Esophagus muscularis mucosa (tissue), 4 donors: ENCODE data around the gene MPRIP. TPM values are rescaled to one million over a fixed set of nuclear protein-coding genes. Genes with fewer than 3 reads are reported as not detected.

ENCODE experiments used
- DNase-seq: peaks from one replicate; pipeline ENCODE4 v3.0.0-alpha.2; 2017; ENCODE audit errors: extremely low spot score
- H3K27ac ChIP-seq, 4 donors: fragments of 200-600 bp; sonication (generic); replicated peaks in 1 of 4; 1 replicate in 3 of 4; 2 replicates in 1 of 4; pipeline ENCODE4 v1.5.1; 2016 to 2019; ENCODE audit warnings: mild to moderate bottlenecking in 1 of 4
- H3K27me3 ChIP-seq, 4 donors: fragments of 200-600 bp; sonication (generic); one replicate each; pipeline versions ENCODE4 v1.5.1 to v1.6.0; 2016 to 2019
- H3K36me3 ChIP-seq, 4 donors: fragments of 200-600 bp; sonication (generic); one replicate each; pipeline ENCODE4 v1.5.1; 2016 to 2019
- H3K4me1 ChIP-seq, 4 donors: fragments of 200-600 bp; sonication (generic); one replicate each; pipeline ENCODE4 v1.5.1; 2016 to 2019
- H3K4me3 ChIP-seq, 4 donors: fragments of 200-600 bp; sonication (generic); 1 replicate in 2 of 4; 2 replicates in 2 of 4; pipeline ENCODE4 v1.5.1; 2016 to 2019; ENCODE audit warnings: mild to moderate bottlenecking in 4 of 4, moderate library complexity in 1 of 4
- H3K9me3 ChIP-seq, 4 donors: fragments of 200-600 bp; sonication (generic); 1 replicate in 3 of 4; 2 replicates in 1 of 4; pipeline ENCODE4 v1.5.1; 2016 to 2019
- CTCF ChIP-seq, 3 experiments: fragments of 200-600 bp in 2 of 3; fragments of 450-650 bp in 1 of 3; sonication (generic) in 2 of 3; IDR thresholded peaks; one replicate each; pipeline ENCODE4 v1.5.1; 2017 to 2019; ENCODE audit warnings: antibody characterized with exemption in 3 of 3, mild to moderate bottlenecking in 2 of 3, moderate library complexity in 1 of 3
- EP300 ChIP-seq: sonication (generic); formaldehyde crosslinking; IDR thresholded peaks from one replicate; pipeline ENCODE4 v1.6.1; 2017; ENCODE audit warnings: antibody characterized with exemption
- POLR2A ChIP-seq: fragments of 450-650 bp; IDR thresholded peaks from one replicate; pipeline ENCODE4 v1.6.1; 2017; ENCODE audit warnings: antibody characterized with exemption, moderate library complexity, mild to moderate bottlenecking, low read depth
- POLR2AphosphoS5 ChIP-seq, 2 donors: sonication (generic); formaldehyde crosslinking; IDR thresholded peaks; one replicate each; pipeline ENCODE4 v1.6.1; 2017; ENCODE audit warnings: antibody characterized with exemption in 2 of 2
- WGBS: methylation state at CpG from one replicate; pipeline ENCODE4 v1.1.5; 2018; 5-methylcytosine and 5-hydroxymethylcytosine counted together
- intact Hi-C: fragments of 100-400 bp; cut with DNase I; formaldehyde crosslinking; loops from one replicate; pipeline ENCODE4 v1.15.1; 2023
- total RNA-seq, 4 donors: library from RNA; depleted of rRNA; stranded (reverse); fragments of >200 nt; gene quantifications; one replicate each; pipeline versions ENCODE4 v1.1.0 to v1.2.1, GENCODE V29; 2016

The MPRIP gene
- total RNA-seq, 4 donors from 2014 or later, result 108 to 194 (median 129) TPM

- no peaks in the 10 kb centered on the region for H3K9me3 ChIP-seq
- H3K36me3 ChIP-seq, result no peaks in the 10 kb centered on the region
- 88% methylated on average over 5 of the region's 5 CpGs for WGBS
- peak overlapping the region in 1 of 4 donors; percentile 54 for H3K27ac ChIP-seq
- no peaks in the 10 kb centered on the region for H3K27me3 ChIP-seq
- no peak for TF ChIP-seq CTCF (IDR thresholded peaks at IDR 0.05)
- no peak for TF ChIP-seq POLR2A
- no peak for TF ChIP-seq POLR2AphosphoS5 (IDR thresholded peaks at IDR 0.05)
- TF ChIP-seq EP300, result no peak
- H3K4me3 ChIP-seq, result no peak overlapping the region
- no peak for DNase-seq
- intact Hi-C loops, result no loop called here
- H3K4me1 ChIP-seq, result peaks cover 0 to 18% (median 6%) of the 10 kb centered on the region in 4 donors
Measured at GRCh38 chr17:17022456-17022855, 19.8 kb upstream of the MPRIP start.

- WGBS, result 86% methylated on average over 4 of the region's 8 CpGs
- H3K27ac ChIP-seq, result no peak overlapping the region
- H3K4me3 ChIP-seq, result no peak overlapping the region
- H3K9me3 ChIP-seq, result no peaks in the 10 kb centered on the region
- H3K27me3 ChIP-seq, result no peaks in the 10 kb centered on the region
- H3K36me3 ChIP-seq, result no peaks in the 10 kb centered on the region
- no peak for TF ChIP-seq POLR2A
- no peak for TF ChIP-seq EP300
- no peak for TF ChIP-seq POLR2AphosphoS5 (IDR thresholded peaks at IDR 0.05)
- intact Hi-C loops, result no loop called here
- peaks cover 7 to 23% (median 12%) of the 10 kb centered on the region in 4 donors for H3K4me1 ChIP-seq
- DNase-seq, result no peak
Measured at GRCh38 chr17:17024778-17025300, 17.4 kb upstream of the MPRIP start.

GRCh38 chr17:17025621-17026020 is 16.6 kb upstream of the MPRIP start:
- TF ChIP-seq POLR2A, result no peak
- no peak for TF ChIP-seq CTCF (IDR thresholded peaks at IDR 0.05)
- no peak for TF ChIP-seq EP300
- no peak for TF ChIP-seq POLR2AphosphoS5 (IDR thresholded peaks at IDR 0.05)
- intact Hi-C loops, result no loop called here
- no peaks in the 10 kb centered on the region for H3K27me3 ChIP-seq
- no peak overlapping the region for H3K4me3 ChIP-seq
- no peak overlapping the region for H3K27ac ChIP-seq
- H3K9me3 ChIP-seq, result no peaks in the 10 kb centered on the region
- WGBS, result 84% methylated on average over 5 of the region's 5 CpGs
- H3K4me1 ChIP-seq, result peaks cover 7 to 23% (median 12%) of the 10 kb centered on the region in 4 donors
- H3K36me3 ChIP-seq, result no peaks in the 10 kb centered on the region
- DNase-seq, result no peak

GRCh38 chr17:17026163-17026562 is 16.1 kb upstream of the MPRIP start:
- Histone ChIP-seq H3K4me3 (no peak overlapping the region), H3K9me3 (no peaks in the 10 kb centered on the region), H3K36me3 (no peaks in the 10 kb centered on the region), H3K4me1 (peaks cover 7 to 18% (median 10%) of the 10 kb centered on the region in 4 donors), H3K27me3 (no peaks in the 10 kb centered on the region), H3K27ac (no peak overlapping the region)
- no peak for TF ChIP-seq CTCF (IDR thresholded peaks at IDR 0.05)
- no peak for TF ChIP-seq EP300
- intact Hi-C loops, result no loop called here
- WGBS, result 92% methylated on average over 9 of the region's 9 CpGs
- no peak for DNase-seq

DNA sequence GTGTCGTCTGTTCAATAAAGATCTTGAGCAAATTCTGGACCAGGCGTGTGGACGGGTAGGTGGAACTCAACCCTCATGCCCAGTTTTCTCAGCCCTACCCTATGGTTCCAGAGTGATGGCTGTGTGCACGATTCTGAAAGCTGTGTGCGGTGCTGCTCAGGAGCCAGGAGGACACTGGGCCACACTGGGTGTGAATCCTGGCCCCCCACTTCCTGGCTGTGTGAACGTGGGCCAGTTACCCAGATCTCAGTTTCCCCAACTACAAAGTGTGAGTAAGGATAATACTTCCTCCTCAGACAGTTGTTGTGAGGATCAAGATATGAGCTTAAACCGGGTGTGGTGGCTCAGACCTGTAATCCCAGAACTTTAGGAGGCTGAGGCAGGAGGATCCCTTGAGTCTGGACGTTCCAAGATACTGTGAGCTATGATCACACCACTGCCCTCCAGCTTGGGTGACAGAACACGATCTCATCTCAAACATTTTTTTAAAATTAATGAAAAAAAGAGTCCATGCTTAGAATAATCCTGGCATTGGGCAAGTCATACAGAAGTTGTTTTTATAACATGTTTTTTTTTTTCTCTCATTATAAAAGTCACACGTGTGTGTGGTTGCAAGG is 14.7 kb upstream of the MPRIP start:
- no peak for DNase-seq
- intact Hi-C loops, result no loop called here
- Histone ChIP-seq H3K4me1 (peaks cover 13 to 18% (median 17%) of the 10 kb centered on the region in 4 donors), H3K4me3 (no peak overlapping the region), H3K9me3 (no peaks in the 10 kb centered on the region), H3K27ac (no peak overlapping the region), H3K27me3 (no peaks in the 10 kb centered on the region), H3K36me3 (no peaks in the 10 kb centered on the region)
- 82% methylated on average over 10 of the region's 10 CpGs for WGBS
- TF ChIP-seq EP300 (no peak), POLR2AphosphoS5 (IDR thresholded peaks at IDR 0.05) (no peak), POLR2A (no peak), CTCF (IDR thresholded peaks at IDR 0.05) (no peak)
